HUES48 (cell line): ENCODE results near the gene SETD1B.

ENCODE experiments used
- H3K27ac ChIP-seq: one replicate; pipeline ENCODE4 v1.7.0; 2013; ENCODE audit warnings: low read depth, low read length, inconsistent platforms
- H3K27me3 ChIP-seq: 2 replicates; pipeline ENCODE4 v1.6.1; 2013; ENCODE audit warnings: mild to moderate bottlenecking, low read length; ENCODE audit not compliant: control insufficient read depth, insufficient read depth
- H3K36me3 ChIP-seq: 2 replicates; pipeline ENCODE4 v1.6.1; 2013; ENCODE audit warnings: low read length; ENCODE audit not compliant: control insufficient read depth, insufficient read depth
- H3K4me1 ChIP-seq: 2 replicates; pipeline ENCODE4 v1.6.1; 2013; ENCODE audit warnings: mild to moderate bottlenecking, low read length; ENCODE audit not compliant: control insufficient read depth, insufficient read depth
- H3K4me3 ChIP-seq: 2 replicates; pipeline ENCODE4 v1.5.1; 2013; ENCODE audit warnings: mild to moderate bottlenecking, low read depth, low read length
- H3K9ac ChIP-seq: 2 replicates; pipeline ENCODE4 v1.6.1; 2013; ENCODE audit warnings: mild to moderate bottlenecking, low read depth, low read length, moderate library complexity
- H3K9me3 ChIP-seq: 2 replicates; pipeline ENCODE4 v1.6.1; 2013; ENCODE audit warnings: low read length; ENCODE audit not compliant: control insufficient read depth, insufficient read depth

SETD1B gene

GRCh38 chr12:121820056-121820455, 16.2 kb downstream of the SETD1B start:
- Histone ChIP-seq H3K36me3 (peaks cover 72% of the 10 kb centered on the region), H3K27me3 (no peaks in the 10 kb centered on the region), H3K27ac (no peak overlapping the region), H3K4me1 (no peaks in the 10 kb centered on the region), H3K9ac (no peak overlapping the region), H3K9me3 (no peaks in the 10 kb centered on the region), H3K4me3 (no peak overlapping the region)

- H3K36me3 ChIP-seq: peaks cover 67% of the 10 kb centered on the region
- no peak overlapping the region for H3K27ac ChIP-seq
- no peaks in the 10 kb centered on the region for H3K27me3 ChIP-seq
- H3K9ac ChIP-seq: no peak overlapping the region
- no peaks in the 10 kb centered on the region for H3K4me1 ChIP-seq
- H3K4me3 ChIP-seq: no peak overlapping the region
- H3K9me3 ChIP-seq: no peaks in the 10 kb centered on the region
Observed at GRCh38 chr12:121822393-121823100, 18.7 kb downstream of the SETD1B start.

DNA sequence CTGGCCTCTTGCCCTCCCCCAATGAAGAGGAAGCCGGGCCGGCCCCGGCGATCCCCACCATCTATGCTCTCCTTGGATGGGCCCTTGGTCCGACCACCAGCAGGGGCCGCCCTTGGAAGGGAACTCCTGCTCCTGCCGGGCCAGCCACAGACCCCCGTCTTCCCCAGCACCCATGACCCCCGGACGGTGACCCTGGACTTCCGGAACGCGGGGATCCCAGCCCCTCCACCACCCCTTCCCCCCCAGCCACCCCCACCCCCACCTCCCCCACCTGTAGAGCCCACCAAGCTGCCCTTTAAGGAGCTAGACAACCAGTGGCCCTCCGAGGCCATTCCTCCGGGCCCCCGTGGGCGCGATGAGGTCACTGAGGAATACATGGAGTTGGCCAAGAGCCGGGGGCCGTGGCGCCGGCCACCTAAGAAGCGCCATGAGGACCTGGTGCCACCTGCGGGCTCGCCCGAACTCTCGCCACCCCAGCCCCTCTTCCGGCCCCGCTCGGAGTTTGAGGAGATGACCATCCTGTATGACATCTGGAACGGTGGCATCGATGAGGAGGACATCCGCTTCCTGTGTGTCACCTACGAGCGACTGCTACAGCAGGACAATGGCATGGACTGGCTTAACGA, 19.4 kb downstream of the SETD1B start:
- no peak overlapping the region for H3K27ac ChIP-seq
- no peak overlapping the region for H3K9ac ChIP-seq
- H3K9me3 ChIP-seq: no peaks in the 10 kb centered on the region
- H3K4me3 ChIP-seq: no peak overlapping the region
- H3K36me3 ChIP-seq: peaks cover 67% of the 10 kb centered on the region
- no peaks in the 10 kb centered on the region for H3K4me1 ChIP-seq
- H3K27me3 ChIP-seq: no peaks in the 10 kb centered on the region

- Histone ChIP-seq H3K36me3 (peaks cover 72% of the 10 kb centered on the region), H3K9me3 (no peaks in the 10 kb centered on the region), H3K27ac (no peak overlapping the region), H3K4me1 (no peaks in the 10 kb centered on the region), H3K27me3 (no peaks in the 10 kb centered on the region), H3K4me3 (no peak overlapping the region), H3K9ac (no peak overlapping the region)
Observed at GRCh38 chr12:121823727-121824115, 19.9 kb downstream of the SETD1B start.

DNA sequence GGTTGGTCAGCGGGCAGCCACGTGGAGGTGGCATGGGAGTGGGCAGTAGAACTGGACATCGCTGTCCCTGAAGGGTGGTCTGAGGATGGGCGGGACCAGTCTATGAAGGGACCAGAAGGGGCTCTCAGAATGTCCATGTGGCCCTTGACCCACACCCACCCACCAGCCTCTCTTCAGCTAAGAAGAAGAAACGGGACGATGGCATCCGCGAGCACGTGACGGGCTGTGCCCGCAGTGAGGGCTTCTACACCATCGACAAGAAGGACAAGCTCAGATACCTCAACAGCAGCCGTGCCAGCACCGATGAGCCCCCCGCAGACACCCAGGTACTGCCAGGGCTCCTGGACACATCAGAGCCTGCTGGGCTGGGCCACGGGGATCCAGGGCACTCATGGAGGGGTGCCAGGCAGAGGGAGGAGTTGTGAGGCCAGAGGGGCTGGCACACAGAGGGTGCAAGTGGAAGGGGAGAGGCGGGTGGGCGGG, 21.3 kb downstream of the SETD1B start:
- H3K27ac ChIP-seq: no peak overlapping the region
- no peaks in the 10 kb centered on the region for H3K9me3 ChIP-seq
- H3K27me3 ChIP-seq: no peaks in the 10 kb centered on the region
- peaks cover 70% of the 10 kb centered on the region for H3K36me3 ChIP-seq
- H3K9ac ChIP-seq: no peak overlapping the region
- no peaks in the 10 kb centered on the region for H3K4me1 ChIP-seq
- no peak overlapping the region for H3K4me3 ChIP-seq

GRCh38 chr12:121826318-121827150, 22.7 kb downstream of the SETD1B start:
- no peaks in the 10 kb centered on the region for H3K27me3 ChIP-seq
- H3K9me3 ChIP-seq: no peaks in the 10 kb centered on the region
- H3K9ac ChIP-seq: no peak overlapping the region
- H3K4me3 ChIP-seq: no peak overlapping the region
- H3K27ac ChIP-seq: no peak overlapping the region
- H3K36me3 ChIP-seq: peaks cover 72% of the 10 kb centered on the region
- H3K4me1 ChIP-seq: no peaks in the 10 kb centered on the region

DNA sequence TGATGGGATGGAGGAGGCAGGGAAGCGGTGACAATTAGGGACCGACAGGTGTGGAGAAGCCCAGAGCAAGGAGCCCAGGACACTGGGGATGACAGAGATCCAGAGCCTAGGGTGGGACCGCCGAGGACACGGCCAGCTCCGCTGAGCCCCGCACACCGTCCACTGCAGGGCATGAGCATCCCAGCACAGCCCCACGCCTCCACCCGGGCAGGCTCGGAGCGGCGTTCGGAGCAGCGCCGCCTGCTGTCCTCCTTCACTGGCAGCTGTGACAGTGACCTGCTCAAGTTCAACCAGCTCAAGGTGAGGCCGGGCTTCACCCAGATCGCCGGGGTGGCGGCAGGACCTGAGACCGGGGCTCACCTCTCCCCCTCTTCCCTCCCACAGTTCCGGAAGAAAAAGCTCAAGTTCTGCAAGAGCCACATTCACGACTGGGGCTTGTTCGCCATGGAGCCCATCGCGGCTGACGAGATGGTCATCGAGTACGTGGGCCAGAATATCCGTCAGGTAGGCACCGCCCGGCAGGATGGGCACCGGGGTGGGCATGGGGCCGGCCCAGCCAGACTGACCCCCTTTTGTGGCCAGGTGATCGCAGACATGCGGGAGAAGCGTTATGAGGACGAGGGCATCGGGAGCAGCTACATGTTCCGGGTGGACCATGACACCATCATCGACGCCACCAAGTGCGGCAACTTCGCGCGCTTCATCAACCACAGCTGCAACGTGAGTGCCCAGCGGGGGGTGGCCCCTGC, 23.7 kb downstream of the SETD1B start:
- Histone ChIP-seq H3K36me3 (peaks cover 73% of the 10 kb centered on the region), H3K4me1 (no peaks in the 10 kb centered on the region), H3K27me3 (no peaks in the 10 kb centered on the region), H3K9me3 (no peaks in the 10 kb centered on the region), H3K27ac (no peak overlapping the region), H3K9ac (no peak overlapping the region), H3K4me3 (no peak overlapping the region)

- no peak overlapping the region for H3K9ac ChIP-seq
- H3K4me3 ChIP-seq: no peak overlapping the region
- H3K4me1 ChIP-seq: no peaks in the 10 kb centered on the region
- no peaks in the 10 kb centered on the region for H3K27me3 ChIP-seq
- H3K27ac ChIP-seq: no peak overlapping the region
- no peaks in the 10 kb centered on the region for H3K9me3 ChIP-seq
- peaks cover 69% of the 10 kb centered on the region for H3K36me3 ChIP-seq
Observed at GRCh38 chr12:121828306-121828705, 24.5 kb downstream of the SETD1B start.

DNA sequence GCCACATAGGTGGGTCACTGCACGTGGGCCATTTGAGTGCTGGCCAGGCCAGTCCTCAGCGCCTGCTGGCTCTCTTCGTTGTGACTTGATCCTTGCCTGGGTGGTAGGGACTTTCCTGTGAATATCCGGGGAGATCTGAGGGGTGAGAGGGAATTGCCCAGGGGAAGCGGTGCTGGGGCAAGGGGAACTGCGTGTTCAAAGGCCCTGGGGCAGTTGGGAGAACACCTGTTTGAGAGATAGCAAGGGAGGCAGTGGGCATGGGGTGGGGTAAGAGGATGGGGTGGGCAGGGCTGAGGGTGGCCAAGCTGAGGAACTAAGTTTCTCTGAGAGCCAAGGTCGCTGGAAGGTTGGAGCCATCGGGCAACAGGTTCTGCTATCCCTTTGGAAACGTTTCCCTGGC, 25.0 kb downstream of the SETD1B start:
- no peaks in the 10 kb centered on the region for H3K27me3 ChIP-seq
- no peak overlapping the region for H3K9ac ChIP-seq
- H3K4me3 ChIP-seq: no peak overlapping the region
- H3K9me3 ChIP-seq: no peaks in the 10 kb centered on the region
- H3K4me1 ChIP-seq: no peaks in the 10 kb centered on the region
- H3K36me3 ChIP-seq: peaks cover 64% of the 10 kb centered on the region
- no peak overlapping the region for H3K27ac ChIP-seq

DNA sequence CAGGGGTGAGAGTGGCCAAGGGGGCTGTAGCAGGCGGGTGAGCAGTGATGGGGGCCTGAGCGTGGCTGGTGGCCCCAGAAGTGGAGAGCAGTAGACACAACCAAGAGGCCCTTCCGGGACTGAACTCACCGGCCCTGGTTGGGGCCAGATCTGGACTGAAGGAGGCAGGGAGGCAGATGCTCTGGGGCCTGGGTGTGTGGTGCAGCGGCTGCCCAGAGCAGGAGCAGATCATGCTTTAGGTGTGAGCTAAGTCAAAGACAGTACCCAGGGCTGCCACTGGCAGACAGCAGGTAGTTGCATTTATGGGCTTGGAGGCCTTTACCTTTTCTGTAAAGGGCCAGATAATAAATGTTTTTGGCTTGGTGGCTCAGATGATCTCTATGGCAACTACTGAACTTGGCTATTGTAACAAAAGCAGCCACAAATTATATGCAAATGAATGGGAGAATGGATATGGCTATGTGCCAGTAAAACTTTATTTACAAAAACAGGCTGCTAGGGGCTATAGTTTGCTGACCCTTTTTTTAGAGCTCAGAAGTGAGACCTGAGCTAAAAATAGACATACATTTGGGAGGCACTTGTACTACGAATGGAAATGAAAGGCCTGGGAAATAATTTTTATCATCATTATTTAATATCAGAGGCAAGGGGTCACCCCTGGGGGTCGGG, 25.6 kb downstream of the SETD1B start:
- Histone ChIP-seq H3K27me3 (no peaks in the 10 kb centered on the region), H3K9ac (no peak overlapping the region), H3K4me1 (no peaks in the 10 kb centered on the region), H3K9me3 (no peaks in the 10 kb centered on the region), H3K4me3 (no peak overlapping the region), H3K36me3 (peaks cover 59% of the 10 kb centered on the region), H3K27ac (no peak overlapping the region)
